Keratinocyte (primary cell): Measurements from ENCODE around the gene ALDH7A1.
"Not testable (repeated sequence)": the region's sequence is repeated elsewhere in the genome, so short reads cannot be mapped to it uniquely, and the experiment has no call there.

Experiments used
- CTCF ChIP-seq, 3 experiments: IDR thresholded peaks in 1 of 3; conservative IDR thresholded peaks in 1 of 3; optimal IDR thresholded peaks in 1 of 3; 2 replicates in 2 of 3; 3 replicates in 1 of 3; pipeline versions ENCODE3 to v1.5.1; 2011; ENCODE audit warnings: low read length in 3 of 3, mild to moderate bottlenecking in 3 of 3, moderate library complexity in 2 of 3, control low read depth in 1 of 3, inconsistent platforms in 1 of 3; ENCODE audit not compliant: insufficient read depth in 2 of 3; ENCODE audit errors: extremely low read depth in 1 of 3
- EZH2 ChIP-seq: IDR thresholded peaks from one replicate; pipeline ENCODE4 v1.6.1; 2012; ENCODE audit warnings: inconsistent platforms, mild to moderate bottlenecking, low read length, moderate library complexity

GRCh38 chr5:126519223-126519622 lies 75.8 kb downstream of the ALDH7A1 start:
- not testable (repeated sequence) for TF ChIP-seq EZH2; CTCF (optimal IDR thresholded peaks at IDR 0.05 in 1 of 3, IDR thresholded peaks at IDR 0.05 in 1 of 3, conservative IDR thresholded peaks at IDR 0.05 in 1 of 3; ENCODE audit: extremely low read depth in 1 of 3, insufficient read depth in 2 of 3, low read length in 3 of 3)
